PC-9 (cell line): ENCODE data around the gene BHLHA9. TPM values are rescaled to one million over a fixed set of nuclear protein-coding genes. Genes with fewer than 3 reads are reported as not detected.

ENCODE experiments used
- BruUV-seq: library from RNA; stranded (reverse); fragments of 400-500 nt; replicated peaks from 2 replicates; lab custom pipeline; 2021; lab: Mats Ljungman, UMichigan
- CTCF ChIA-PET: fragments of 300-600 bp; sonication (Branson Sonifier 250); formaldehyde crosslinking; loops from one replicate; lab custom pipeline; 2022; ENCODE audit warnings: antibody characterized with exemption; lab: Charles Lee
- POLR2A ChIA-PET: fragments of 300-600 bp; sonication (Branson Sonifier 250); formaldehyde crosslinking; loops from one replicate; lab custom pipeline; 2022; ENCODE audit warnings: antibody characterized with exemption; ENCODE audit not compliant: unreplicated experiment; lab: Charles Lee
- DNase-seq, 2 experiments: peaks; one replicate each; pipeline versions ENCODE4 v3.0.0 to v3.0.0-alpha.2; 2015 to 2022; ENCODE audit warnings: mixed read lengths in 1 of 2
- H2AFZ ChIP-seq: fragments of 200-600 bp; sonication (generic); 2 replicates; pipeline ENCODE4 v1.8.1; 2017; ENCODE audit warnings: antibody characterized with exemption
- H3F3A ChIP-seq: fragments of 200-600 bp; sonication (generic); 2 replicates; pipeline ENCODE4 v1.8.1; 2017; ENCODE audit warnings: antibody characterized with exemption, mild to moderate bottlenecking, low read depth; ENCODE audit not compliant: insufficient read depth
- H3K27ac ChIP-seq: fragments of 200-600 bp; sonication (generic); 2 replicates; pipeline ENCODE4 v1.6.1; 2016; ENCODE audit warnings: mixed run types
- H3K27me3 ChIP-seq: fragments of 200-600 bp; sonication (generic); 2 replicates; pipeline ENCODE4 v1.6.1; 2016; ENCODE audit warnings: low read depth, mixed run types; ENCODE audit not compliant: insufficient read depth
- H3K36me3 ChIP-seq: fragments of 200-600 bp; sonication (generic); 2 replicates; pipeline ENCODE4 v1.6.1; 2016; ENCODE audit warnings: low read depth, mixed run types
- H3K4me1 ChIP-seq: fragments of 200-600 bp; sonication (generic); replicated peaks from 2 replicates; pipeline ENCODE4 v1.6.1; 2016; ENCODE audit warnings: mixed run types; ENCODE audit not compliant: insufficient read depth
- H3K4me2 ChIP-seq: fragments of 200-600 bp; sonication (generic); 2 replicates; pipeline ENCODE4 v1.6.1; 2017; ENCODE audit warnings: mixed run types
- H3K4me3 ChIP-seq: fragments of 200-600 bp; sonication (generic); 2 replicates; pipeline ENCODE4 v1.6.1; 2016; ENCODE audit warnings: mixed run types
- H3K79me2 ChIP-seq: fragments of 200-600 bp; sonication (generic); 2 replicates; pipeline ENCODE4 v1.6.1; 2017; ENCODE audit warnings: low read depth, mixed run types
- H3K9me2 ChIP-seq: fragments of 200-600 bp; sonication (generic); 2 replicates; pipeline ENCODE4 v1.8.1; 2017; ENCODE audit warnings: mild to moderate bottlenecking; ENCODE audit not compliant: insufficient read depth
- H3K9me3 ChIP-seq: fragments of 200-600 bp; sonication (generic); 2 replicates; pipeline ENCODE4 v1.8.1; 2016; ENCODE audit warnings: low read depth; ENCODE audit not compliant: insufficient read depth
- H4K20me1 ChIP-seq: fragments of 200-600 bp; sonication (generic); 2 replicates; pipeline ENCODE4 v1.8.1; 2017; ENCODE audit not compliant: insufficient read depth
- CTCF ChIP-seq: fragments of 200-600 bp; sonication (generic); conservative IDR thresholded peaks from 2 replicates; pipeline ENCODE4 v1.6.1; 2017; ENCODE audit warnings: mixed run types, antibody characterized with exemption, mild to moderate bottlenecking, moderate library complexity
- EZH2 ChIP-seq: fragments of 200-600 bp; sonication (generic); IDR thresholded peaks from 2 replicates; pipeline ENCODE4 v1.8.0; 2017; ENCODE audit warnings: antibody characterized with exemption, low read depth
- intact Hi-C: fragments of 100-400 bp; cut with micrococcal nuclease; formaldehyde crosslinking; loops from one replicate; pipeline ENCODE4 v1.10.0; 2022; ENCODE audit not compliant: unreplicated experiment
- total RNA-seq: library from RNA; stranded (reverse); gene quantifications from 2 replicates; pipeline ENCODE4 v1.2.3, GENCODE V29; 2021

BHLHA9 gene
- total RNA-seq, 1 experiment from 2014 or later: not detected

- Histone ChIP-seq H3K4me3 (no peak overlapping the region), H3F3A (peaks cover 27% of the 10 kb centered on the region), H3K27ac (no peak overlapping the region), H3K36me3 (no peaks in the 10 kb centered on the region), H3K9me3 (no peaks in the 10 kb centered on the region), H4K20me1 (no peaks in the 10 kb centered on the region), H3K4me1 (peaks cover 12% of the 10 kb centered on the region; the same call in 1 of the 2 replicates), H3K4me2 (no peak overlapping the region), H3K27me3 (no peaks in the 10 kb centered on the region), H2AFZ (no peak overlapping the region), H3K79me2 (no peaks in the 10 kb centered on the region), H3K9me2 (no peaks in the 10 kb centered on the region)
- no peak for TF ChIP-seq EZH2
- TF ChIP-seq CTCF: no peak
- ChIA-PET POLR2A (no interaction called here), CTCF (no interaction called here)
- no TSS peak for BruUV-seq
- DNase-seq: no peak
- intact Hi-C loops: no loop called here
These were observed 1.2 kb downstream of the BHLHA9 start for GRCh38 chr17:1271441-1271840.

- intact Hi-C loops: no loop called here
- ChIA-PET CTCF (no interaction called here), POLR2A (interaction anchor here (0.6 kb wide), 1 partner anchor 556 kb away, joined by 4 read pairs; no protein-coding TSS in a partner anchor)
- Histone ChIP-seq H3K4me1 (peaks cover 7% of the 10 kb centered on the region; the same call in 1 of the 2 replicates), H4K20me1 (no peaks in the 10 kb centered on the region), H3K9me3 (no peaks in the 10 kb centered on the region), H3K36me3 (no peaks in the 10 kb centered on the region), H3K27ac (no peak overlapping the region), H3F3A (peaks cover 16% of the 10 kb centered on the region), H3K27me3 (no peaks in the 10 kb centered on the region), H3K9me2 (no peaks in the 10 kb centered on the region), H3K79me2 (no peaks in the 10 kb centered on the region), H3K4me2 (no peak overlapping the region), H3K4me3 (no peak overlapping the region), H2AFZ (no peak overlapping the region)
- no TSS peak for BruUV-seq
- TF ChIP-seq CTCF: no peak
- no peak for DNase-seq
These were observed 2.5 kb downstream of the BHLHA9 start for GRCh38 chr17:1272701-1273100.

GRCh38 chr17:1273492-1274244 is 3.4 kb downstream of the BHLHA9 start:
- H3K9me3 ChIP-seq: no peaks in the 10 kb centered on the region
- intact Hi-C loops: no loop called here
- ChIA-PET CTCF (no interaction called here), POLR2A (interaction anchor here (0.6 kb wide), 1 partner anchor 555 kb away, joined by 4 read pairs; no protein-coding TSS in a partner anchor)
- H3F3A ChIP-seq: peaks cover 15% of the 10 kb centered on the region
- BruUV-seq: no TSS peak
- peaks cover 9% of the 10 kb centered on the region for H3K27me3 ChIP-seq
- no peak overlapping the region for H3K4me2 ChIP-seq
- H3K36me3 ChIP-seq: no peaks in the 10 kb centered on the region
- no peaks in the 10 kb centered on the region for H4K20me1 ChIP-seq
- peaks cover 7% of the 10 kb centered on the region; the same call in 1 of the 2 replicates for H3K4me1 ChIP-seq
- no peaks in the 10 kb centered on the region for H3K9me2 ChIP-seq
- no peak for TF ChIP-seq CTCF
- no peak for TF ChIP-seq EZH2
- H3K27ac ChIP-seq: no peak overlapping the region
- H3K4me3 ChIP-seq: no peak overlapping the region
- no peak for DNase-seq
- H3K79me2 ChIP-seq: no peaks in the 10 kb centered on the region
- no peak overlapping the region for H2AFZ ChIP-seq
